Osteoblast (primary cell): ENCODE data around the gene FAM3C. TPM values are rescaled to one million over a fixed set of nuclear protein-coding genes. Genes with fewer than 3 reads are reported as not detected.
A peak's percentile ranks its signal among the peaks of the same experiment; 100 is the strongest.

Experiments
- DNase-seq: peaks from one replicate; pipeline ENCODE4 v3.0.0; 2011; ENCODE audit warnings: low spot score, mixed read lengths; ENCODE audit not compliant: insufficient read length; ENCODE audit errors: missing footprints
- H2AFZ ChIP-seq: 2 replicates; pipeline ENCODE4 v1.6.0; 2011; ENCODE audit warnings: mild to moderate bottlenecking, low read length
- H3K27ac ChIP-seq: 2 replicates; pipeline ENCODE4 v1.5.1; 2011; ENCODE audit warnings: mild to moderate bottlenecking, low read depth, low read length, moderate library complexity
- H3K27me3 ChIP-seq: 2 replicates; pipeline ENCODE4 v1.6.0; 2012; ENCODE audit warnings: mild to moderate bottlenecking, control low read depth, inconsistent platforms, low read length, moderate library complexity; ENCODE audit not compliant: insufficient read depth
- H3K36me3 ChIP-seq: 2 replicates; pipeline ENCODE4 v1.5.1; 2011; ENCODE audit warnings: mild to moderate bottlenecking, low read length, control low read depth, moderate library complexity; ENCODE audit not compliant: insufficient read depth
- H3K4me1 ChIP-seq: 2 replicates; pipeline ENCODE4 v1.5.1; 2011; ENCODE audit warnings: mild to moderate bottlenecking, low read length, control low read depth, moderate library complexity; ENCODE audit not compliant: insufficient read depth
- H3K4me2 ChIP-seq: 2 replicates; pipeline ENCODE4 v1.6.0; 2011; ENCODE audit warnings: mild to moderate bottlenecking, low read length; ENCODE audit not compliant: insufficient read depth
- H3K4me3 ChIP-seq: fragments of 200-600 bp; sonication (generic); 3 replicates; pipeline ENCODE4 v1.5.1; 2012; ENCODE audit warnings: mild to moderate bottlenecking, low read length, inconsistent platforms; ENCODE audit not compliant: insufficient read depth
- H3K79me2 ChIP-seq: 2 replicates; pipeline ENCODE4 v1.6.0; 2012; ENCODE audit warnings: mild to moderate bottlenecking, low read length, control low read depth, inconsistent platforms; ENCODE audit not compliant: insufficient read depth
- H3K9me3 ChIP-seq: 2 replicates; pipeline ENCODE4 v1.5.1; 2011; ENCODE audit warnings: low read depth, low read length, control low read depth
- H4K20me1 ChIP-seq: 2 replicates; pipeline ENCODE4 v1.6.0; 2012; ENCODE audit warnings: mild to moderate bottlenecking, low read length, control low read depth; ENCODE audit not compliant: insufficient read depth
- total RNA-seq: library from RNA; depleted of rRNA; stranded (reverse); fragments of >200 nt; gene quantifications from 2 replicates; pipeline ENCODE4 v1.2.3, GENCODE V29; 2012
- TF ChIP-seq, protein P1 (sequence below): IDR thresholded peaks from 2 replicates; pipeline ENCODE4 v1.5.1; 2011; ENCODE audit warnings: mild to moderate bottlenecking, low read depth, low read length, moderate library complexity; ENCODE audit errors: extremely low read depth

The FAM3C gene
- total RNA-seq, 1 donor: 65.5 TPM

DNA sequence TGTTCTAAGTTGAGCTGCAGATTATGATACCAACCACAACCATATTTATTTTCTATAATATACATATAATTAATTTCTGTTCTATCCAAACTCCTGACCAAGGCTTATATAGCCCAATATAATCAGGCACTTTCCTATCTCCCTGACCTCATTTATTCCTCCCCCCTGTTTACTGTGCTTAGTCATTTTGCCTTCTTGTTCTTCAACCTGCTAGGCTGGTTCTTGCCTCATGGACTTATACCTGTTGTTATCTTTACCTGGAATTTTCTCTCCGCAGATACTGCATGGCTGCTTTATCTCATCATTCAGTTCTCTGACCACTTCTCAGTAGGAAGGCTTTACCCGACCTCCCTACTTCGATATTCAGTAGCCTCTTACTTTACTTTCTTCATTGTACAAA, 24.9 kb upstream of the FAM3C start:
- no peaks in the 10 kb centered on the region for H3K27me3 ChIP-seq
- TF ChIP-seq, protein P1, sequence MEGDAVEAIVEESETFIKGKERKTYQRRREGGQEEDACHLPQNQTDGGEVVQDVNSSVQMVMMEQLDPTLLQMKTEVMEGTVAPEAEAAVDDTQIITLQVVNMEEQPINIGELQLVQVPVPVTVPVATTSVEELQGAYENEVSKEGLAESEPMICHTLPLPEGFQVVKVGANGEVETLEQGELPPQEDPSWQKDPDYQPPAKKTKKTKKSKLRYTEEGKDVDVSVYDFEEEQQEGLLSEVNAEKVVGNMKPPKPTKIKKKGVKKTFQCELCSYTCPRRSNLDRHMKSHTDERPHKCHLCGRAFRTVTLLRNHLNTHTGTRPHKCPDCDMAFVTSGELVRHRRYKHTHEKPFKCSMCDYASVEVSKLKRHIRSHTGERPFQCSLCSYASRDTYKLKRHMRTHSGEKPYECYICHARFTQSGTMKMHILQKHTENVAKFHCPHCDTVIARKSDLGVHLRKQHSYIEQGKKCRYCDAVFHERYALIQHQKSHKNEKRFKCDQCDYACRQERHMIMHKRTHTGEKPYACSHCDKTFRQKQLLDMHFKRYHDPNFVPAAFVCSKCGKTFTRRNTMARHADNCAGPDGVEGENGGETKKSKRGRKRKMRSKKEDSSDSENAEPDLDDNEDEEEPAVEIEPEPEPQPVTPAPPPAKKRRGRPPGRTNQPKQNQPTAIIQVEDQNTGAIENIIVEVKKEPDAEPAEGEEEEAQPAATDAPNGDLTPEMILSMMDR: no peak
- H3K79me2 ChIP-seq: no peaks in the 10 kb centered on the region
- no peaks in the 10 kb centered on the region for H4K20me1 ChIP-seq
- H3K27ac ChIP-seq: no peak overlapping the region
- no peaks in the 10 kb centered on the region for H3K4me1 ChIP-seq
- H2AFZ ChIP-seq: no peak overlapping the region
- no peak overlapping the region for H3K4me3 ChIP-seq
- no peak for DNase-seq
- H3K9me3 ChIP-seq: no peaks in the 10 kb centered on the region
- no peaks in the 10 kb centered on the region for H3K36me3 ChIP-seq
- H3K4me2 ChIP-seq: no peak overlapping the region

DNA sequence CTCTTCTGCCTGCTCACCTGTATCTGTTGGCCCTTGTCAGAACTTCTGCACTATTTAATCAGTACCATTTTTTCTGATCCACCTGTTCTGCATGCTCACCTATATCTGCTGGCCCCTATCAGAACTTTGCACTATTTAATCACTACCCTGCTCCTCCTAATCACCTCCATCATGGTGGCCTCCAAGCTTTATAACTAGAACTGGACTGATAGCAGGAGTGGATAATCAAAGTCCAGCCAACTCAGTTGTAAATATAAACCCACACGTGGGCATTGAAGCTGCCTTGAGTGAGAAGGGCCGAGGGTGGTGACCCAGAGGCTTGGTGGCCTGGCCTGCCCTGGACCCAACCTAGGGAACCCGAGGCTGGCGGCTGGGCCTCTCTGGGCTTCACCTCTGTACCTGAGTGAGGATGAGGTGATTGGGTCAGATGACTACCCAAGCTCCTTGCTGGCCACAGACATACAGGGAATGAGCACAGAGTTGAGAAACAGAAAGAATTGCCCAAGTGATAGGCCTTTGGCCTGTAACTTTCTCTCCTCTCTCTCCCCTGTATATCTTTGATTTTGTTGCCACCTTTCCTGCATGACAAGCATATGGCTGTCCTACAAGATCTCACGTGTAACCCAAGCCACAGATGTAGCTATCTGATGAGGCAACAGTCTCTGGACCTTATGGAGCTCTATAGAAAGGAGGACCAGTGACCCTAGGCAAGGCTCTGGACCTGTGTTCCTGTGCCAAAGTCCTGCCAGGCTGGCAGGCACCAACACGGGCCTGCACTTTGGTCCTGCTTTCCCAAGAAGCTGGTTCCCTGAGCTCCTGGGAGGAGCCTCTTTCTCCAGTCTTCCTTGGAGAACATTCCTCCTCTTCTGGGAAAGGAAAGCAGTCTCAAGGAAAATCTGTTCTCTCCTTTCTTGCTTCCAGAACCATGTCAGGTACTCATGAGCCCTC, 23.4 kb upstream of the FAM3C start:
- Histone ChIP-seq H3K27me3 (no peaks in the 10 kb centered on the region), H3K36me3 (no peaks in the 10 kb centered on the region), H3K4me1 (no peaks in the 10 kb centered on the region), H4K20me1 (no peaks in the 10 kb centered on the region), H3K4me2 (no peak overlapping the region), H3K79me2 (no peaks in the 10 kb centered on the region), H2AFZ (peak overlapping the region; percentile 37), H3K27ac (no peak overlapping the region), H3K4me3 (no peak overlapping the region), H3K9me3 (no peaks in the 10 kb centered on the region)
- no peak for DNase-seq
- TF ChIP-seq, protein P1: no peak

DNA sequence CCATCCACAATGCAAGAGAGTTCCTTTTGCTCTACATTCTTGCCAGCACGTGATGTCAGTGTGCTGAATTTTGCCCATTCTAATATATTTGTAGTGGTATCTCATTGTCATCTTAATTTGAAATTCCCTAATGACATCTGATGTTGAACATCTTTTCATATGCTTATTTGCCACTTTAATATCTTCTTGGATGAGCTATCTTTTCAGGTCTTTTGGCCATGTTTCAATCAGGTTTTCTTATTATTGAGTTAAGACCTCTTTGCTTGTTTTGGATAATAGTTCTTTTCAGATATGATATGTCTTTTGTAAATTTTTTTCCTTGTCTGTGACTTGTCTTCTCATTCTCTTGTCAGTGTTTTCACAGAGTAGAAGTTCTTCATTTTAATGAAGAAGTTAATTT, 20.4 kb upstream of the FAM3C start:
- TF ChIP-seq, protein P1: no peak
- H3K36me3 ChIP-seq: no peaks in the 10 kb centered on the region
- no peak overlapping the region for H3K4me3 ChIP-seq
- DNase-seq: no peak
- H3K27me3 ChIP-seq: peaks cover under 1% of the 10 kb centered on the region
- H3K27ac ChIP-seq: no peak overlapping the region
- H3K9me3 ChIP-seq: no peaks in the 10 kb centered on the region
- H3K4me2 ChIP-seq: no peak overlapping the region
- no peaks in the 10 kb centered on the region for H3K4me1 ChIP-seq
- H2AFZ ChIP-seq: no peak overlapping the region
- no peaks in the 10 kb centered on the region for H3K79me2 ChIP-seq
- no peaks in the 10 kb centered on the region for H4K20me1 ChIP-seq

DNA sequence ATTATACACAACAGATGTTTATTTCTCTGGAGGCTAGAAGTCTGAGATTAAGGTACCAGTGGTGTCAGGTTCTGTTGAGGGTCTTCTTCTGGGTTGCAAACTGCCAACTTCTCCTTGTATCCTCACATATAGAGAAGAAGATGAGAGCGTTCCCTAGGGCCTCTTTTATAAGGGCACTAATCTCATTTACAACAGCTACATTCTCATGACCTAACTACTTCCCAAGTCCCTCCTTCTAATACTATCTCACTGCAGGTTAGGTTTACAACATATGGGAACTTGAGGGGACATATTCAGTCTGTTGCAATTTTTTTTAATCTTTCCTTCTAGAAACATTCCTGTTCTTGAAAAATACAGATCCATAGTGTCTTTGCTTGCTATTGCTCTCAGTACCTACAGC, 18.3 kb upstream of the FAM3C start:
- Histone ChIP-seq H3K27me3 (peaks cover 12% of the 10 kb centered on the region), H4K20me1 (no peaks in the 10 kb centered on the region), H3K4me3 (no peak overlapping the region), H3K79me2 (no peaks in the 10 kb centered on the region), H3K27ac (no peak overlapping the region), H3K36me3 (no peaks in the 10 kb centered on the region), H3K4me2 (no peak overlapping the region), H3K9me3 (no peaks in the 10 kb centered on the region), H3K4me1 (no peaks in the 10 kb centered on the region), H2AFZ (no peak overlapping the region)
- TF ChIP-seq, protein P1: no peak
- no peak for DNase-seq
